ENCODE data around the gene GIT1.

- TF ChIP-seq CTCF (IDR thresholded peaks at IDR 0.05) (no peak), POLR2AphosphoS5 (IDR thresholded peaks at IDR 0.05) (no peak), EP300 (IDR thresholded peaks at IDR 0.05; ENCODE audit: low read depth) (no peak), POLR2A (IDR thresholded peaks at IDR 0.05) (no peak)
Observed at GRCh38 chr17:29591146-29591736, 1.8 kb upstream of the GIT1 start.

Data from transverse colon (tissue), 4 donors.